ENCODE data around the gene RAVER1.

GRCh38 chr19:10293637-10294367 is 39.5 kb downstream of the RAVER1 start:
- TF ChIP-seq TAF1 (IDR thresholded peaks at IDR 0.05; ENCODE audit: low read depth, low read length) (no peak), POLR2A (IDR thresholded peaks at IDR 0.05; ENCODE audit: control extremely low read depth in 1 of 2, low read depth in 2 of 2, low read length in 2 of 2) (no peak), TBP (IDR thresholded peaks at IDR 0.05; ENCODE audit: low read depth, low read length) (no peak), CTCF (IDR thresholded peaks at IDR 0.05; ENCODE audit: control extremely low read depth in 1 of 3, insufficient read depth in 1 of 3, low read depth in 1 of 3, low read length in 3 of 3) (no peak), YY1 (IDR thresholded peaks at IDR 0.05; ENCODE audit: low read depth, low read length) (no peak), CEBPB (IDR thresholded peaks at IDR 0.05; ENCODE audit: low read depth, low read length) (no peak), CREB1 (IDR thresholded peaks at IDR 0.05) (no peak), ASH2L (IDR thresholded peaks at IDR 0.05; ENCODE audit: low read length) (no peak)
- TF ChIP-seq, protein P1, sequence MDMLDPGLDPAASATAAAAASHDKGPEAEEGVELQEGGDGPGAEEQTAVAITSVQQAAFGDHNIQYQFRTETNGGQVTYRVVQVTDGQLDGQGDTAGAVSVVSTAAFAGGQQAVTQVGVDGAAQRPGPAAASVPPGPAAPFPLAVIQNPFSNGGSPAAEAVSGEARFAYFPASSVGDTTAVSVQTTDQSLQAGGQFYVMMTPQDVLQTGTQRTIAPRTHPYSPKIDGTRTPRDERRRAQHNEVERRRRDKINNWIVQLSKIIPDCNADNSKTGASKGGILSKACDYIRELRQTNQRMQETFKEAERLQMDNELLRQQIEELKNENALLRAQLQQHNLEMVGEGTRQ (IDR thresholded peaks at IDR 0.05; ENCODE audit: low read length): no peak

Data from H1 (cell line).